Measurements from ENCODE around the gene ITSN2. TPM values are rescaled to one million over a fixed set of nuclear protein-coding genes. Genes with fewer than 3 reads are reported as not detected.

The ITSN2 gene
- total RNA-seq, 2 donors from 2014 or later = 42.8 to 45.7 TPM

DNA sequence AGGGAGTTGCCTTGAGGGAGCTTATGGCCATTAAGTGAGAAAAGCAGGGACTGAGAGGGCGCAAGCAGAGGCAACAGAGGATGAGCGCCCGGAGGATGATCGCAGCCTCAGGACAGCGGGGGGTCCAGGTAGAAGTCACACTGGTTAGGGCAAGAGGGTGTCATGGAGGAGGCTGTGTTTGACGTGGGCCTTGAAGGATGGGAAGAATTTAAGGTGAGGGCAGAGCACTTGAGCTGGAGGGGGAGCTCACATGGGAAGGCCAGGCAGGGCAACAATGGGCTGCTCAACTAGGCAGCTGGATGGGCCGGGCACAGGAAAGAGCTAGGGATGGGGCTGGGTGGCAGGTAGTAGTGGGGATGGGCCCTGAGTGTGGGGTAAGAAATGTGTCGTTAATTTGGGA lies 153.6 kb downstream of the ITSN2 start:
- Histone ChIP-seq H3K4me1 (replicated peaks) (no peaks in the 10 kb centered on the region), H3K9me3 (no peaks in the 10 kb centered on the region), H3K27ac (no peak overlapping the region), H3K36me3 (peaks cover 5 to 8% of the 10 kb centered on the region in 2 donors), H3K4me3 (no peak overlapping the region), H3K27me3 (replicated peaks; ENCODE audit: insufficient read depth) (no peaks in the 10 kb centered on the region)
- DNase-seq (ENCODE audit: low spot score) = no peak
- intact Hi-C loops (cut with DNase I) = no loop called here
- WGBS = 82% methylated on average over 8 of the region's 8 CpGs
- TF ChIP-seq POLR2AphosphoS5 (IDR thresholded peaks at IDR 0.05) (no peak), POLR2A (IDR thresholded peaks at IDR 0.05) (no peak)
- TF ChIP-seq, protein P1, sequence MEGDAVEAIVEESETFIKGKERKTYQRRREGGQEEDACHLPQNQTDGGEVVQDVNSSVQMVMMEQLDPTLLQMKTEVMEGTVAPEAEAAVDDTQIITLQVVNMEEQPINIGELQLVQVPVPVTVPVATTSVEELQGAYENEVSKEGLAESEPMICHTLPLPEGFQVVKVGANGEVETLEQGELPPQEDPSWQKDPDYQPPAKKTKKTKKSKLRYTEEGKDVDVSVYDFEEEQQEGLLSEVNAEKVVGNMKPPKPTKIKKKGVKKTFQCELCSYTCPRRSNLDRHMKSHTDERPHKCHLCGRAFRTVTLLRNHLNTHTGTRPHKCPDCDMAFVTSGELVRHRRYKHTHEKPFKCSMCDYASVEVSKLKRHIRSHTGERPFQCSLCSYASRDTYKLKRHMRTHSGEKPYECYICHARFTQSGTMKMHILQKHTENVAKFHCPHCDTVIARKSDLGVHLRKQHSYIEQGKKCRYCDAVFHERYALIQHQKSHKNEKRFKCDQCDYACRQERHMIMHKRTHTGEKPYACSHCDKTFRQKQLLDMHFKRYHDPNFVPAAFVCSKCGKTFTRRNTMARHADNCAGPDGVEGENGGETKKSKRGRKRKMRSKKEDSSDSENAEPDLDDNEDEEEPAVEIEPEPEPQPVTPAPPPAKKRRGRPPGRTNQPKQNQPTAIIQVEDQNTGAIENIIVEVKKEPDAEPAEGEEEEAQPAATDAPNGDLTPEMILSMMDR (IDR thresholded peaks at IDR 0.05) = no peak

GRCh38 chr2:24206242-24206641 lies 154.1 kb downstream of the ITSN2 start:
- Histone ChIP-seq H3K4me3 (no peak overlapping the region), H3K27me3 (replicated peaks; ENCODE audit: insufficient read depth) (no peaks in the 10 kb centered on the region), H3K36me3 (peaks cover 5 to 8% of the 10 kb centered on the region in 2 donors), H3K27ac (no peak overlapping the region), H3K9me3 (no peaks in the 10 kb centered on the region), H3K4me1 (replicated peaks) (no peaks in the 10 kb centered on the region)
- TF ChIP-seq, protein P1 (IDR thresholded peaks at IDR 0.05) = no peak
- no peak for TF ChIP-seq POLR2AphosphoS5 (IDR thresholded peaks at IDR 0.05)
- TF ChIP-seq POLR2A (IDR thresholded peaks at IDR 0.05) = no peak
- DNase-seq (ENCODE audit: low spot score) = no peak
- intact Hi-C loops (cut with DNase I) = no loop called here
- 92% methylated on average over 6 of the region's 6 CpGs for WGBS

DNA sequence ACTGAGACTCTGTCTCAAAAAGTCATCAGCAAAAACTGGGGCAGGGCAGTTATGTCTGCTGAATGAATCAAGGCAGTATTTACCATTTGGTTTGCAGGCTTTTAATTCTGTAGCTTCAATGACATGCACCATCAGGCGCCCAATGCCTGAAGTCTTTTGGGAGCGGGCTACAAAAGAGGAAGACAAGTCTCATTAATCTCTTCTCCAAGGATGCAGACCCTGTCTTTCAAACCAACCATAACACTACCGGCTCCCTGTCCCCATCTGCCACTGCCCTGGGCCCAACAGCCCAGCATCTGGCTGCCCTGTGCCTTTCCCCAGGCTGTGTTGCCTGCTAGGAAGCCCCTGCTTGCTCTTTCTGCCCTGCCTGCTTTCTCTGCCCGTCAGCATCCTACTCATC lies 155.2 kb downstream of the ITSN2 start:
- intact Hi-C loops (cut with DNase I) = no loop called here
- H3K4me1 ChIP-seq (replicated peaks) = no peaks in the 10 kb centered on the region
- TF ChIP-seq POLR2A (IDR thresholded peaks at IDR 0.05) (no peak), POLR2AphosphoS5 (IDR thresholded peaks at IDR 0.05) (no peak)
- TF ChIP-seq, protein P1 (IDR thresholded peaks at IDR 0.05) = no peak
- no peak overlapping the region for H3K27ac ChIP-seq
- H3K27me3 ChIP-seq (replicated peaks; ENCODE audit: insufficient read depth) = no peaks in the 10 kb centered on the region
- H3K4me3 ChIP-seq = no peak overlapping the region
- H3K36me3 ChIP-seq = peaks cover 5 to 8% of the 10 kb centered on the region in 2 donors
- no peak for DNase-seq (ENCODE audit: low spot score)
- WGBS = 95% methylated on average over 4 of the region's 4 CpGs
- H3K9me3 ChIP-seq = no peaks in the 10 kb centered on the region

- TF ChIP-seq POLR2A (IDR thresholded peaks at IDR 0.05) (no peak), POLR2AphosphoS5 (IDR thresholded peaks at IDR 0.05) (no peak)
- TF ChIP-seq, protein P1 (IDR thresholded peaks at IDR 0.05) = no peak
- DNase-seq (ENCODE audit: low spot score) = no peak
- intact Hi-C loops (cut with DNase I) = no loop called here
- no peaks in the 10 kb centered on the region for H3K9me3 ChIP-seq
- 97% methylated on average over 12 of the region's 12 CpGs for WGBS
- no peaks in the 10 kb centered on the region for H3K4me1 ChIP-seq (replicated peaks)
- no peak overlapping the region for H3K4me3 ChIP-seq
- no peak overlapping the region for H3K27ac ChIP-seq
- peaks cover 3 to 6% of the 10 kb centered on the region in 2 donors for H3K36me3 ChIP-seq
- H3K27me3 ChIP-seq (replicated peaks; ENCODE audit: insufficient read depth) = no peaks in the 10 kb centered on the region
Observed at GRCh38 chr2:24204505-24204904, 155.8 kb downstream of the ITSN2 start.

GRCh38 chr2:24203787-24204150 lies 156.6 kb downstream of the ITSN2 start:
- 34% methylated on average over 5 of the region's 5 CpGs for WGBS
- H3K4me1 ChIP-seq (replicated peaks) = no peaks in the 10 kb centered on the region
- intact Hi-C loops (cut with DNase I) = no loop called here
- TF ChIP-seq POLR2AphosphoS5 (IDR thresholded peaks at IDR 0.05) = no peak
- TF ChIP-seq, protein P1 (IDR thresholded peaks at IDR 0.05) = no peak
- TF ChIP-seq POLR2A (IDR thresholded peaks at IDR 0.05) = no peak
- H3K27ac ChIP-seq = no peak overlapping the region
- H3K36me3 ChIP-seq = no peaks in the 10 kb centered on the region
- H3K9me3 ChIP-seq = no peaks in the 10 kb centered on the region
- DNase-seq (ENCODE audit: low spot score) = no peak
- H3K27me3 ChIP-seq (replicated peaks; ENCODE audit: insufficient read depth) = no peaks in the 10 kb centered on the region
- H3K4me3 ChIP-seq = no peak overlapping the region
